GM12892 (cell line): ENCODE data around the gene IQCE.

Experiments used
- POLR2AphosphoS5 ChIP-seq: IDR thresholded peaks from 2 replicates; pipeline ENCODE4 v1.6.1; 2011; ENCODE audit warnings: low read depth, low read length, control low read depth
- TAF1 ChIP-seq: IDR thresholded peaks from 2 replicates; pipeline ENCODE4 v1.6.1; 2011; ENCODE audit warnings: low read depth, mild to moderate bottlenecking, control low read depth, low read length, borderline replicate concordance

DNA sequence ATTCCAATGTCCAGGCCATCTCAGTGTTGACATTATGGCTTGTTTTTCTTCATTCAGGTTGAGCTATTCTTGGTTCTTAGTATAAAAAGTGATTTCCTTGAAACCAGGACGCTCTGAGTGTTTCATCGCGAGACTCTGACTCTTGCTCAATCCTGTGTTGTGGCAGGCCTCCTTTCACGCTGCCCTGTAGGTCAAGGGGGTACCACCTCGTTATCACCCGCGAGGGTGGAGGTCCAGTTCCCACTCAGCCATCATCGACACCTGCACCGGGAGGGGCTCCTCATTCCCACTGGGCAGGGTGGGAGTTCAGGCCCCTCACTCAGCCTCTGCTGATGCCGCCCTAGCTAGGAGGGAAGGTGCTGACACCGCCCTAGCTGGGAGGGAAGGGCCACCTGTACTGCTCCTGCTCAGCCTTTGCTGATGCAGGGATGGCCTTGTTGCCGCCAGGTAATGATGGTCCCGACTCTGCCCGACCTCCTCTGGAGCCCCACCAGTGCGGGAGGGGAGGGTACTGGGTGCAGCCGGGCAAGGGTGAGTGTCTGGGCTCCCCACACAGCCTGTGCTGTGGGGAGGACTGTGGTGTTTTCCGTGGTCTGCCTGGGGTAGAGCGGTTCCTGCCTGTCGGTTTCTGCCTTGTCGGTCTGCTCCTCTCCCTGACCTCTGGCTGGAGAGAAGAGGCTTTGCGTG lies 16.4 kb downstream of the IQCE start:
- no peak for TF ChIP-seq POLR2AphosphoS5
- TF ChIP-seq TAF1 = no peak
